Measurements from ENCODE around the gene NLRX1.

DNA sequence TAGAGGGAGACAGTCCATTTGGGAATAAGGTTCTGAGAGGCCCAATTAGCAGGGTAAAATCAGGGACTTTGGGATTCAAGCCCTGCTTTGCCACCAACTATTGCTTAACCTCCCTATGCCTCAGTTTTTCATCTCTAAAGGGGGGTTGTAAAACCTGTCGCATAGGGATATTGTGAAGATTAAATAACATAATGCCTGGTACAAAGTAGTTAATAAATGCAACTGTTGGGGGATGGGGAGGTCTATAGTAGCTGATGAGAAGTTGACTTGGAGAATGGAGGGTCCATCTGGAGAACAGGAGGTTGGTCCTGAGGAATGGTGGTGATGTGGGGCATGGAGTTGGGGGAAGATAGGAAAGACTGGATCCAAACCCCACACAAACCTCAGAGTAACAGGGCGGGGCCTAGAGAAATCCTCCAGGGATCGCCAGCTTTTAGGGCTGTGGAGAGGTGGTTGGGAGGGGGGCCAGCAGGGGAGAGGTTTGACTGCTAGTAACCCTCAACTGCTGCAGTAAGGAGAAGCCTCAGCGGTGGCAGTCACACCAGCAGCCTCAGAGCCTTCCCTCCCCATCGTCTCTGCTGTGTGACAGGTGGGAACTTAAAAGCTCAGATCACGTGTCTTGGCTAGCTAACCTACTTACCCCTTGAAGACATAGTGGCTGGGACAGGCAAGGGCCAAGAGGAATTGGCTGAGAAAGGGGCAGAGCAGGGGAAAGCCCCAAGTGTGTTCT is 20.8 kb upstream of the NLRX1 start:
- TF ChIP-seq CTCF (IDR thresholded peaks at IDR 0.05; ENCODE audit: low read length), result no peak
- no peak for TF ChIP-seq EZH2 (optimal IDR thresholded peaks at IDR 0.05; ENCODE audit: low read depth, low read length)
- no peak for TF ChIP-seq EZH2phosphoT487 (IDR thresholded peaks at IDR 0.05; ENCODE audit: low read length)

All from MM.1S (cell line).